AG04449 (cell line): ENCODE data around the gene UBR4.

ENCODE experiments used
- CTCF ChIA-PET: fragments of 350-600 bp; formaldehyde crosslinking; extraction: SDS; loops from one replicate; lab custom pipeline; 2021; ENCODE audit warnings: antibody characterized with exemption; lab: Yijun Ruan, JAX
- POLR2A ChIA-PET: fragments of 400-600, 350-600 bp; formaldehyde crosslinking; extraction: SDS; loops from one replicate; lab custom pipeline; 2020; ENCODE audit warnings: antibody characterized with exemption, inconsistent platforms; lab: Yijun Ruan, JAX
- DNase-seq: peaks from one replicate; pipeline ENCODE4 v3.0.0-alpha.2; 2010; ENCODE audit warnings: low read depth, low spot score
- H3K4me3 ChIP-seq: 2 replicates; pipeline ENCODE4 v1.5.1; 2011; ENCODE audit warnings: low read depth, mild to moderate bottlenecking, control low read depth, low read length
- CTCF ChIP-seq: IDR thresholded peaks from one replicate; pipeline ENCODE4 v1.5.1; 2011; ENCODE audit warnings: mild to moderate bottlenecking, moderate library complexity, low read length, control low read depth, inconsistent platforms; ENCODE audit not compliant: insufficient read depth; ENCODE audit errors: missing control alignments

The UBR4 gene

GRCh38 chr1:19210772-19211549 lies 895 bp upstream of the UBR4 start:
- POLR2A ChIA-PET, result no interaction called here
- no peak for TF ChIP-seq CTCF
- CTCF ChIA-PET, result interaction anchor here (1.0 to 2.9 kb wide), 3 partner anchors 28 to 440 kb away, joined by 3 to 17 read pairs (median 3); no protein-coding TSS in a partner anchor
- peak overlapping the region; percentile 97 for H3K4me3 ChIP-seq
- no peak for DNase-seq

- ChIA-PET POLR2A (interaction anchor here (1.2 kb wide), 1 partner anchor 42 kb away, joined by 3 read pairs; the partner anchor contains the start of gene EMC1), CTCF (interaction anchor here (0.9 to 1.6 kb wide), 3 partner anchors 13 to 442 kb away, joined by 4 read pairs; no protein-coding TSS in a partner anchor)
- TF ChIP-seq CTCF, result no peak
- H3K4me3 ChIP-seq, result peak overlapping the region; percentile 97
- no peak for DNase-seq
These were observed 552 bp downstream of the UBR4 start for GRCh38 chr1:19209439-19209989.

GRCh38 chr1:19208710-19209438 lies 1.2 kb downstream of the UBR4 start:
- POLR2A ChIA-PET, result interaction anchor here (0.6 to 1.2 kb wide), 2 partner anchors 42 to 237 kb away, joined by 3 to 4 read pairs; partner anchors contain the start of gene EMC1

GRCh38 chr1:19206947-19207346 lies 3.1 kb downstream of the UBR4 start:
- ChIA-PET POLR2A (no interaction called here), CTCF (no interaction called here)
- no peak for DNase-seq
- TF ChIP-seq CTCF, result no peak
- no peak overlapping the region for H3K4me3 ChIP-seq

More at GRCh38 chr1:19208710-19209438, 1.2 kb downstream of the UBR4 start:
- TF ChIP-seq CTCF, result no peak
- no peak for DNase-seq
- CTCF ChIA-PET, result interaction anchor here (0.9 to 1.6 kb wide), 5 partner anchors 12 to 443 kb away, joined by 3 to 4 read pairs (median 4); no protein-coding TSS in a partner anchor
- peak overlapping the region; percentile 97 for H3K4me3 ChIP-seq

- CTCF ChIA-PET, result interaction anchor here (1.0 to 1.8 kb wide), 2 partner anchors 25 to 35 kb away, joined by 3 to 6 read pairs; no protein-coding TSS in a partner anchor
- POLR2A ChIA-PET, result interaction anchor here (0.6 kb wide), 1 partner anchor 1963 kb away, joined by 4 read pairs; no protein-coding TSS in a partner anchor
- no peak for DNase-seq
- no peak overlapping the region for H3K4me3 ChIP-seq
- no peak for TF ChIP-seq CTCF
These were observed 4.2 kb downstream of the UBR4 start for GRCh38 chr1:19205845-19206244.
